ENCODE results near the gene ACBD3.

- TF ChIP-seq POLR2A (IDR thresholded peaks at IDR 0.05; ENCODE audit: low read depth, low read length) (no peak), POLR2AphosphoS5 (IDR thresholded peaks at IDR 0.05; ENCODE audit: low read depth, low read length) (no peak), TAF1 (IDR thresholded peaks at IDR 0.05; ENCODE audit: borderline replicate concordance, low read depth, low read length) (no peak)
Measured at GRCh38 chr1:226211181-226211821, 24.8 kb upstream of the ACBD3 start.
